Measurements from ENCODE around the gene SPDYE1.

DNA sequence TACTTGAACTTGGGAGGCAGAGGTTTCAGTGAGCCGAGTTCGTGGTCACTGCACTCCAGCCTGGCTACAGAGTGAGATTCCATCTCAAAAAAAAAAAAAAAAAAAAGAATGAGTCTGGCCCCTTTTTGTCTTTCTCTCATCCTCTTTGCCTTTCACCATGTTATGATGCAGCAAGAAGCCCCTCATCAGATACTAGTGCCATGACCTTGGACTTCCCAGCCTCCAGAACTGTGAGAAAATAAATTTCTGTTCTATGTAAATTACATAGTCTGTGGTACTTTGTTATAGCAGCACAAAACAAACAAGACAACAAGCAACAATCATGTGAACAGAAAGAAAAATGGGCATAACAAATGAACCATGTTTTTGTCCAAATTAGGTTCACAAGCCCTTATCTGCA, 44.5 kb downstream of the SPDYE1 start:
- no peak for TF ChIP-seq YY1 (IDR thresholded peaks at IDR 0.05; ENCODE audit: insufficient read depth, insufficient read length)
- TF ChIP-seq SUZ12 (IDR thresholded peaks at IDR 0.05; ENCODE audit: extremely low read depth, insufficient read depth, insufficient read length) = no peak

All from NT2/D1 (cell line).